Sigmoid colon (tissue), 4 donors: Measurements from ENCODE around the gene ALDH1L1.

Experiments used
- EP300 ChIP-seq, 4 donors: sonication (generic); formaldehyde crosslinking; IDR thresholded peaks; one replicate each; pipeline ENCODE4 v1.6.1; 2017; ENCODE audit warnings: antibody characterized with exemption in 4 of 4
- POLR2A ChIP-seq, 2 donors: fragments of 450-650 bp; IDR thresholded peaks; one replicate each; pipeline ENCODE4 v1.6.1; 2016; ENCODE audit warnings: antibody characterized with exemption in 2 of 2, mild to moderate bottlenecking in 2 of 2, moderate library complexity in 2 of 2
- POLR2AphosphoS5 ChIP-seq, 4 donors: sonication (generic); formaldehyde crosslinking; IDR thresholded peaks; one replicate each; pipeline ENCODE4 v1.6.1; 2017; ENCODE audit warnings: antibody characterized with exemption in 4 of 4
- TF ChIP-seq, protein P1 (sequence below), 4 experiments: fragments of 450-650 bp in 3 of 4; fragments of 200-600 bp in 1 of 4; IDR thresholded peaks; one replicate each; pipeline ENCODE4 v1.5.1; 2016 to 2019; ENCODE audit warnings: antibody characterized with exemption in 4 of 4, mild to moderate bottlenecking in 3 of 4, moderate library complexity in 2 of 4

DNA sequence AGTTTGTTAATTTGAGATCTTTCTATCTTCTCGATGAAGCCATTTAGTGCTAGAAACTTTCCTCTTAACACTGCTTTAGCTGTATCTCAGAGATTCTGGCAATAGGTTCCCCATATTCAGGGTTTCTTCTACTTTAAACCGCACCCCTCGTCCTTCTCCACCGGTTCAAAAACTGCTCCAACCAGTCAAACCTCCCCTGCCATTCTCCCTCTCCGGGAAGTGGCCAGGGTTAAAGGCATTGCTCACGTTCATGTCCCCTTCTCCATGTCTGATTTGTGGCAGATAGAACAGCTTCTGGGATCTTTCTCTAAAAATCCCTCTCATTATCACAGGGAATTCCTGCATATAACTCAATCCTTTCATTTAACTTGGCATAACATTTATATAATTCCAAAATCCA lies 14.4 kb downstream of the ALDH1L1 start:
- TF ChIP-seq, protein P1, sequence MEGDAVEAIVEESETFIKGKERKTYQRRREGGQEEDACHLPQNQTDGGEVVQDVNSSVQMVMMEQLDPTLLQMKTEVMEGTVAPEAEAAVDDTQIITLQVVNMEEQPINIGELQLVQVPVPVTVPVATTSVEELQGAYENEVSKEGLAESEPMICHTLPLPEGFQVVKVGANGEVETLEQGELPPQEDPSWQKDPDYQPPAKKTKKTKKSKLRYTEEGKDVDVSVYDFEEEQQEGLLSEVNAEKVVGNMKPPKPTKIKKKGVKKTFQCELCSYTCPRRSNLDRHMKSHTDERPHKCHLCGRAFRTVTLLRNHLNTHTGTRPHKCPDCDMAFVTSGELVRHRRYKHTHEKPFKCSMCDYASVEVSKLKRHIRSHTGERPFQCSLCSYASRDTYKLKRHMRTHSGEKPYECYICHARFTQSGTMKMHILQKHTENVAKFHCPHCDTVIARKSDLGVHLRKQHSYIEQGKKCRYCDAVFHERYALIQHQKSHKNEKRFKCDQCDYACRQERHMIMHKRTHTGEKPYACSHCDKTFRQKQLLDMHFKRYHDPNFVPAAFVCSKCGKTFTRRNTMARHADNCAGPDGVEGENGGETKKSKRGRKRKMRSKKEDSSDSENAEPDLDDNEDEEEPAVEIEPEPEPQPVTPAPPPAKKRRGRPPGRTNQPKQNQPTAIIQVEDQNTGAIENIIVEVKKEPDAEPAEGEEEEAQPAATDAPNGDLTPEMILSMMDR (IDR thresholded peaks at IDR 0.05) = no peak
- TF ChIP-seq POLR2A (IDR thresholded peaks at IDR 0.05) = no peak
- TF ChIP-seq EP300 (IDR thresholded peaks at IDR 0.05) = no peak
- no peak for TF ChIP-seq POLR2AphosphoS5 (IDR thresholded peaks at IDR 0.05)
